ENCODE results near the gene LRR1.

LRR1 gene, protein sequence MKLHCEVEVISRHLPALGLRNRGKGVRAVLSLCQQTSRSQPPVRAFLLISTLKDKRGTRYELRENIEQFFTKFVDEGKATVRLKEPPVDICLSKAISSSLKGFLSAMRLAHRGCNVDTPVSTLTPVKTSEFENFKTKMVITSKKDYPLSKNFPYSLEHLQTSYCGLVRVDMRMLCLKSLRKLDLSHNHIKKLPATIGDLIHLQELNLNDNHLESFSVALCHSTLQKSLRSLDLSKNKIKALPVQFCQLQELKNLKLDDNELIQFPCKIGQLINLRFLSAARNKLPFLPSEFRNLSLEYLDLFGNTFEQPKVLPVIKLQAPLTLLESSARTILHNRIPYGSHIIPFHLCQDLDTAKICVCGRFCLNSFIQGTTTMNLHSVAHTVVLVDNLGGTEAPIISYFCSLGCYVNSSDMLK

DNA sequence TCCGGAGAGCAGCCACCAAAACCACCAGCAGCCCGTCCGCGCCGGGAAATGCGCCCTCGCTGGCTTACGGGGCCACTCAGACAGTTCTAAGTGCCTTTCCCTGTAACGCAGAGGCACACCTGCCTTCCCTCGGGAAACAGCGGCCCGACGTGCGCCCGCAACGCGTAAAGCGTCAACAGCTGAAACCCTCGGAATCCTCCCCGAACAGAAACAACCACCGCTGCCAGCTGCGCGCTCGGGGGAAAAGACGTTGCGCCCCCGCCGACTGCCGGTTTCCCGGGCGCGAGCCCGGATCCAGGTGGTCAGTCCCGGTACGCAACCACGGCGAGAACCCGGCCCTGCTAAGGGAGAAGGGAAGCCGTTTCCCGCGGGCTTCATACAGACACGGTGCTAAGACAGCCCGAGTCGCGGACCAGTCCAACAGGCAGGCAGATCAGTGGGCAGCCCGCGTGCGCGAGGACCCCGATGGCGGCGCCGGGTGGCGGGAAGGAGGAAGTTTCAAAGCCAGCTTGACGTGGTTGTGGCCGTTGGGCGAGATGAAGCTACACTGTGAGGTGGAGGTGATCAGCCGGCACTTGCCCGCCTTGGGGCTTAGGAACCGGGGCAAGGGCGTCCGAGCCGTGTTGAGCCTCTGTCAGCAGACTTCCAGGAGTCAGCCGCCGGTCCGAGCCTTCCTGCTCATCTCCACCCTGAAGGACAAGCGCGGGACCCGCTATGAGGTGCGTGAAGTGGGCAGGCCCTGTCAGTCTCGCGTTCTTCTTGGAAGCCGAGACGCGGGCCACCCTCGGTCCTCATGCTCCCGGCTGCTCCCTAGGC is at the start of gene LRR1:
Gene LRR1 (plus strand): TSS at position 456 of the 816 bp plus-strand sequence. CDS start 81 bp downstream, at position 537.
- peak; percentile 87 for DNase-seq

DNA sequence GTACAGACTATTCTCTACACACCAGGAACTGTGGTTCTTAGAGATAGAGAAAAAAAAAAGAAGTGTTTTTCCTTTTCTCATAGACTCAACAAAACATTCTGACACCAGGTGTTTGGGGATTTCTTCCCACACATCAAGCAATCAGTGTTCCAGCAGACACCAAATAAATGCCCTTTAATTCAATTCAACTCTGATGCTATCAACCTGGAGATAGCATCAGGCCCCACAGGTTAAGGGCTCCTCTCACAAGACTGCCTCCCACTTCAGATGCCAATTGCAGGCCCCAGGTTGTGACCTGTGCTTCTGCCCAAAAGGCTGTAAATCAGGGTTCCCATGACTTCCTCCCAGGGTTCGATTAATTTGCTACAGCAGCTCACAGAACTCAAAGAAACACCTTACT is 49.3 kb upstream of the LRR1 start:
- no peak for DNase-seq

DNA sequence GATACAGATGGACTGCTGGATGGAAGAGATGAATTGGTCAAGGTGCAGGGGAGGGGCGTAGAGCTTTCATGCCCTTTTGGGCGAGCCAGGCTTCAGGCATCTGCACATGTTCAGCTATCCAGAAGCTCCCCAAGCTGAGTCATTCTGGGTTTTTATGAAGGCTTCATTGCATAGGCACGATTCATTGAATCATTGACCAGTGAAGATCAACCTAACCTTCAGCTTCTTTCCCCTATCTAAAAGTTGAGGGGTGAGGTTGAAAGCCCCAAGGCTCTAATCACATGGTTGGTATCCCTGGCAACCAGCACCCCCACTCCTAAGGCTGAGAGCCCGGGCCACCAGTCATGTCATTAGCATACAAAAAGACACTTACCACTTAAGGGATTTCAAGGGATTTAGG is 48.9 kb upstream of the LRR1 start:
- DNase-seq = no peak

DNA sequence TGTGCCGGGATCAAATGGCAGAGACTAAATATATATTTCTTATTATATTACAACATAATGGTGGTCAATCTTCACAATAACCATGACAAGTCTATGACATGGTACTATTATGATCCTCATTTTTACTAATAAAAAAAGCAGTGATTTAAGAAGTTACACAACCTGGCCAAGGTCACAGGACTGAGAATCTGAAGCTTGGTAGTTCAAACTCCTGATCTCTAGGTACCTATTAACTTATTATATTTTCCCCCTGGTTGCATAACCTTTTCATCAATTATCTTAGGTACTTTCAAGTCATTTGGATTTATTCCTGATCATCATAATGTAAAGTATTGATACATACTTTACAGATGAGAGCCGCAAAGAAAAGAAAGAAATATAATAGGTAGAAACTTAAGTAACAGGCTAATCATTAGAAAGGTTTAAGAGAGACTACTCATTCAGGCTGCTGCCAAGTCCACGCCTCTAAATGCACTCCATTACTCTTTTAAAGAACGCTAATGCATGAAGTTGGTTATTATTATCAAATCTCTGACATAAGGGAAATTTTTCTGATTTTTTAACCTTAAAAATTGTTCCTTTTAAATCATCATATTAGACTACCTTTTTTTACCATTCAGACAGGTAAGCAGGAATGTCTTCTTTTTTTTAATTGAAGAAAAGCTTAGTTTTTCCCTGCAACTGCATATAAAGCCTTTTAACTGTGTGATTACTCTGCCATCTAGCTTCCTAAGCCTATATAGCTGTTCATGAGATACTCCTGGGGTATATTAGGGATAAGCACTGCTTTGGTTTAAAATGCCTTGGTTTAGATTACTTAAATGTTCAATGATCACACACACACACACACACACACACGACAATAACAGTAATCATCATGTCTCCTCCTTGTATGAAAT is 48.2 kb upstream of the LRR1 start:
- DNase-seq = no peak

DNA sequence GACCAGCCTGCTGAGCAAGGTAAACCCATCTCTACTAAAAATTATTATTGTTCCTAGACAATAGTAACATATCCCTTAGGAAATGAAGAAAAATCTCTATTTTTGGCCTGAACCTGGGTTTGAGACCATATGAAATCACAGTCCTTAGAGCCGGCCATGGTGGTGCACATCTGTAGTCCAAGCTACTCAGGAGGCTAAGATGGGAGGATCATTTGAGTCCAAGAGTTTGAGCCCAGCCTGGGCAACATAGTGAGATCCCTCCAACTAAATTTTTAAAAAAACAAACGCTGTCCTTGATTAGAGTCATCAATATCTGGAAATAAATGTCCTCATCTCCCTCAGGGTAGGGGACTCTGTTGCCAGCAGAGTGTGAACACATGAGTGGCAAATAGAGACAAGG is 47.2 kb upstream of the LRR1 start:
- no peak for DNase-seq

DNA sequence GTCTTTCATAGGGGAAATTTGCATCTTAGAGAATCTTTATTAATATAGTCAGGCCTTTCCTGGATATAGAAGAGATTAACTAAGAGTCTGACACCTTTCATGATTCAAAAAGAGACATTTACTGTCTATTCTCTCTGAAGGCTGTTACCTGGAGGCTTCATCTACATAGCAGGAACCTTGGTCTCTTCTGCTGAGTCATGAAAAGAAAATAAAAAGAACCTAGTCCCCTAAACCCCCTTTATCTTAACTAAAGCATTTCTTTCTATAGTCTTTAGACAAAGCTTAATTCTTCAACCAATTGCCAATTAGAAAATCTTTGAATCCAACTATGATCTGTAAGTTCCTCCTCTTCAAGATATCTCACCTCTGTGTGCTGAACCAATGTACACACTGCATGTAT is 45.6 kb upstream of the LRR1 start:
- no peak for DNase-seq

DNA sequence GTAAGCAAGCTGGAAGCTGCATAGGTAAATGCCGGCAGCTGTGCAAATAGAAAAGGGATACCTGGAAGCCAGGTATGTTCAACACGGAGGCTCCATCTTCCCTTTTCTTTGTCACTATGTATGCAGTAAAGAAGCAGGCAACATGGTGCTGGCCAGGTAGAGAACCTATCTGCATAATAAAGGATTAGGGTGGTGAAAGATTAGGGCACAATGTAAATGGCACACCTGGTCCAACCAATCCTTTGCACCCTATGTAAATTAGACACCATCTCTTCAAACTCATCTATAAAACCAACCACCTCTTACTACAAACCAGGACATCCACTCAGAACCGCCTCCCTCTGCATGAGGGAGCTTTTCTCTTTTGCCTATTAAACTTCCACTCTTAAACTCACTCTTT is 44.8 kb upstream of the LRR1 start:
- DNase-seq = no peak

DNA sequence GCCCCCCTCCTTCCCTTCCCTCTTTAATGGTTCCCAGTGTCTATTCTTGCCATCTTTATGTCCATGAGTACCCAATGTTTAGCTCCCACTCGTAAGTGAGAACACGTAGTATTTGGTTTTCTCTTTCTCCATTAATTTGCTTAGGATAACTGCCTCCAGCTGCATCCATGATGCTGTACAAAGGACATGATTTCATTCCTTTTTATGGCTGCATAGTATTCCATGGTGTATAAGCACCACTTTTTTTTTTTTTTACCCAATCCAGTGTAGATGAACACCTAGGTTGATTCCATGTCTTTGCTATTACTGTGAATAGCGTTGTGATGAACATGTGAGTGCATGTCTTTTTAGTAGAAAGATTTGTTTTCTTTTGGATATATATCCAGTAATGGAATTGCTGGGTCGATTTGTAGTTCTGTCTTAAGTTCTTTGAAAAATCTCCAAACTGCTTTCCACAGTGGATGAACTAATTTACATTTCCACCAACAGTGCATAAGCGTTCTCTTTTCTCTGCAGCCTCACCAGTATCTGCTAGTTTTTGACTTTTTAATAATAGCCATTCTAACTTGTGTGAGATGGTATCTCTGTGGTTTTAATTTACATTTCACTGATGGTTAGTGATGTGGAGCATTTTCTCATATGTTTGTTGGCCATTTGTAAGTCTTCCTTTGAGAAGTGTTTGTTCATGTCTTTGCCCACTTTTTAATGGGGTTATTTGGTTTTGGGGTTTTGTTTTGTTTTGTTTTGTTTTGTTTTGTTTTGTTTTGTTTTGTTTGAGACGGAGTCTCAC is 38.6 kb upstream of the LRR1 start:
- DNase-seq = no peak

DNA sequence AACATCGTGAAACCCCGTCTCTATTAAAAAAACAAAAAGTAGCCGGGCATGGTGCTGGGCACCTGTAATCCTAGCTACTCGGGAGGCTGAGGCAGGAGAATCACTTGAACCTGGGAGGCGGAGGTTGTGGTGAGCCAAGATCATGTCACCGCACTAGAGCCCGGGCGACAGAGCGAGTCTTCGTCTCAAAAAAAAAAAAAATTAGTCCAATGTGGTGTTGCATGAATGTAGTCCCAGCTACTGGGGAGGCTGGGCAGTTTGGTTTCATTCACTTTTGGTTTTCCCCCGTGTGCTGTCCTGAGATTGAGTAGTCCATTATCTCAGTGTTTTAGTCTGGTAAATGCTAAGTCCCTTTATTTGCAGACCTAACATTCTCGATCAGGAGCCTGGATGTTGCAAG is 32.0 kb upstream of the LRR1 start:
- no peak for DNase-seq

DNA sequence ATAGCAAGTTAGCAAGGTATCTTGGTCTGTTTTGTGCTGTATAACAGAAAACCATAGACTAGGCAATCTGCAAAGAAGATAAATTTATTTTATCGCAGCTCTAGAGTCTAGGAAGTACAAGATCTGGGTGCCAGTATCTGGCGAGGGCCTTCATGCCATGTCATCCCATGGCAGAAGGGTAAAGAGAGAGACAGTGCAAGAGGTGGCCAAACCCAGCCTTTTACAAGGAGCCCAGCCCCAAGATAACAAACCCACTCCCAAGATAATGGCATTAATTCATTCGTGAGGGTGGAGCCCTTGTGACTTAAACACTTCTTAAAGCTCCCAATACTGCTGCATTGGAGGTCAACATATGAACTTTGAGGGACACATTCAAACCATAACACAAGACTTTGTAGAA is 29.5 kb upstream of the LRR1 start:
- no peak for DNase-seq

DNA sequence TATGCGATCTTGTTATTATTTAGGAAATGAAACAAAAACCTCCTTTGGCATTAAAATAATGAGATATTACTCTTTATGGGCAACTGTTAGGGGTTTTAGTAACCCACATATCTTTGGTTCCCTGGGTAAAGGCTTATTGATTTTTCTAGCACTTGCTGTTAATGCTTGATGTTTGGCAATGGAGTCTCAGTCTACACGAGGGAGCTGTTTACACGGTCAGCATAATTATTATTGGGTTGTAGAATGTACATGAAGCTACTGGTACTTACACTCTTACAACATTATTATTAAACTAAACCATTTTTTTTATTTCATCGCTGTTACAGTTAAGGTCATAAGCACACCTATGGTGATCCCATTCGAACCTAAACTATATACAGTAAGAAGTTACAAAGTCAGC is 24.7 kb upstream of the LRR1 start:
- no peak for DNase-seq

DNA sequence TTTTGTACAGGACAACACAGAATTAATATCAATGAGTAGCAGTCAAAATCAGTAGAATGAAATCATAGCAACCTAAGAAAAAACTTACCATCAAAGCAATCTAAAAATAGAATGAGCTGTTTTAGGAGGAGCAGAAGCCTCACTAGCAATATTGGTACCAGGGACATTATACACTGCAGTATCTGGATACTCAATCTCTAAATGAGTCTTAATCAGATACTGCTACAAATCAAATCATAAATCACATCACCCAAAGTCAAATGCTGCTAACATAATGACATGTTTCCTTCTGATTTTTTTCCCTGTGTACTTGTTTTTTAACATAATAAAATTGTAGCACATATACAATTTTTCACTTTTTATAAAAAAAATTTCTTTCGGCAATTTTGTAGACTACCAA is 20.6 kb upstream of the LRR1 start:
- no peak for DNase-seq

DNA sequence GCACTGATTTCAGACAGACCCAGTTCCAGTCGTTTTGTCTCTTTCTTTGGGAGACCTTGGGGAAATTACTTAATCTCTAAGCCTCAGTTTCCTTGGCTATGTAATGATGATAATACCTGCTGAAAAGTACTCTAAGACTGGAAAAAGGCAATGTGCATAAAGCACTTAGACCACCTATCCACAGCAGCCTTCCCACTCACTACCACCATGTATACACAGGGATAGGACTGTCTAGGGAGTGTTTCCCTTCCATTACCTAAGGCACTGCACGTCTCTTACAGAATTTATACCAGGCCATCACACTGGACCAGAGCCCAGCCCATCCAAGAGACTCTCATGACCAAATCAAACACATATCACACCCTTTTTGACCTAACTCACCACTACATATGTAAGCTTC is 18.9 kb upstream of the LRR1 start:
- no peak for DNase-seq

DNA sequence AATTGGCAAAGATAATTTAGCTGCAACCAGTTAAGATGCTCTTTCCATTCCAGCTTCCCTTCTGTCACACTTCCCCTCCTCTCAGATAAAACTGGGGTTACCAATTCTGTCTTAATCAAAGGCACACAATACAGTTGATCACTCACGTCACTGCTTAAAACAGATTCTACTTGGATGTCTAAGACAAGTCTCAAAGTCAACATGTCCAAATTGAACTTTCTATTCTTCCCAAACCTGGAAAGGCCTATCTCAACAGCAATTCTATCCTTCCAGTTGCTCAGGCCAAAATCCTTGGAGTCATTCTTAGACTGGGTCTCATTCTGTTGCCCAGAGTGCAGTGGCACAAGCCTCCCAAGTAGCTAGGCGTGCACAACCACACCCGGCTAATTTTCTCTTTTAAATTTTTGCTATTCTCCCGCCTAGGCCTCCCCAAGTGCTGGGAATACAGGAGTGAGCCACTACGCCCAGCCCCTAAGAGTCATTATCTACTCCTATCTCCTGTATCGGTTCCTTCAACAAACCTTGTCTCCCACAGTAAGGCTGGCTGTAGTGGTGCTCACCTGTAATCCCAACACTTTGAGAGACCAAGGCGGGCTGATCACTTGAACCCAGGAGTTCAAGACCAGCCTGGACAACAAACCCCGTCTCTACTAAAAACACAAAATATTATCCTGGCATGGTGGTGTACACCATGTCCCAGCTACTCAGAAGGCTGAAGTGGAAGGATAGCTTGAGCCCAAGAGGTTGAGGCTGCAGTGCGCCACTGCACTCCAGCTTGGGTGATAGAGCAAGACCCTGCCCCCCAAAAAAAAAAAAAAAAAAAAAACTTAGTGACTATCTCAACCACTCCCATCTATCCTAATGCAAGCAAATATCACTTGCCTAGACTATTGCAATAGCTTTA is 17.3 kb upstream of the LRR1 start:
- DNase-seq = no peak

DNA sequence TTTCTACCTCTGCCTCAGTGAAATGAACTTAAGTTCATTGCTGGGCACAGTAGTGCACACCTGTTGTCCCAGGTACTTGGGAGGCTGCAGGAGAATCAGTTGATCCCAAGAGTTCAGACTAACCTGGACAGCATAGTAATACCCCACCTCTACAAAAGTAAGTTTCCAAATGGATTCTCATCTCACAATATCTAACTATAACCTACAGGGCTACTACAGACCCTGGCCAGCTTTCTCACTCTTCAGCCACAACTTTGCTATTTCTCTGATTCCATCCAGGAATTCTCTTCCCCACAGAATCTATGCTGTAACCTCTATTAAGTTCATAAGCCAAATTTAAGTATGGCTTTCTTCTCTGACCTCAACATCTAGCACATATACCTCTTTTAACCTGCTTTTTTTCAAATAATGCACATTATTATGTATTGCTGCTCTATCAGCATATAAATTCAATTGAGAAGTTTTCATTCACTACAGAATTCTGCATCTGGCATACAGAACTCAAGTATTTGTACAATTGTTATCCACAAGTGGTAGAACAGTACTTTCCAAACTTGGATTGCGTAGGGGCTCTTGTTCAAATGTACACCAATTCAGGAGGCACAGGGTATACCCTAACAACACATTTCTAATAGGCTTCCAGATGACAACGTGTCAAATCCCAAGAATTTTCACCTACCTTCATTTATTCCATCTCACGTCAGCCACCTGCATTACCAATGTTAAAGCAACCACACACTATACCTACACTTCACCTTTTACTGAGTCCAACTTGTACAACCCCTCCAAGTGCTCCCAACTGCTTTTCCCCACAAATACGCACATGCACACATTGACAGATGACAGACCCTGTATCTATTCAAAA is 16.4 kb upstream of the LRR1 start:
- no peak for DNase-seq

DNA sequence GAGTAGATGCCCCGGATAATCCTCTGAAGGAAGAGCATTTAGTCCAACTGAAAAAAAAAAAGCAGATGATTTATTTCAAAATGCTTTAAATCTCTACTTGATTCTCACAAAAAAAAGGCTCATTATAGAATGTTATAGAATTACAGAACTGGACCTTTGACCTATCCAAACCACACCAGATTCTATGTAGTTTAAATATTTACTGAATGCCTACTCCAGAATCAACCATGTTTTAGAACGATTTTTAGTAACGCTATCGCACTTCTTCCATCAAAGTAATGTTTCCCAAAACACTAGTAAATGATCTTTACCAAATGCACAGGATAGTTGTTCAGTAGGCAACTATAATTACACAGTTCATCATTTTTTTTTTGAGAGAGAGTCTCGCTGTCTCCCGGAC is 15.1 kb upstream of the LRR1 start:
- DNase-seq = no peak

DNA sequence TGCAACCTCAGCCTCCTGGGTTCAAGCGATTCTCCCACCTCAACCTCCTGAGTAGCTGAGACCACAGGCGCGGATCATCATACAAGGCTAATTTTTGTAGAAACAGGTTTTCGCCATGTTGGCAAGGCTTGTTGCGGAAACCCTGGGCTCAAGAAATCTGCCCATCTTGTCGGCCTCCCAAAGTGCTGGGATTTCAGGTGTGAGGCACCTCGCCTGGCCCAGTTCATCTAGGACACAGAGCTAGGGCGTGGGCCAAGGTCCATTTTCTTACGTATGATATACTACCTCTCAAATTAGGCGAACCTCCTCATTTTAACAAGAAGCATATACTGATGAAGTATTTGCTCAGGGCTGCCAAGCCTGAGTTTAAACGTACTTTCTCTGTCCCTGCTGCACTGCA is 14.7 kb upstream of the LRR1 start:
- DNase-seq = no peak

DNA sequence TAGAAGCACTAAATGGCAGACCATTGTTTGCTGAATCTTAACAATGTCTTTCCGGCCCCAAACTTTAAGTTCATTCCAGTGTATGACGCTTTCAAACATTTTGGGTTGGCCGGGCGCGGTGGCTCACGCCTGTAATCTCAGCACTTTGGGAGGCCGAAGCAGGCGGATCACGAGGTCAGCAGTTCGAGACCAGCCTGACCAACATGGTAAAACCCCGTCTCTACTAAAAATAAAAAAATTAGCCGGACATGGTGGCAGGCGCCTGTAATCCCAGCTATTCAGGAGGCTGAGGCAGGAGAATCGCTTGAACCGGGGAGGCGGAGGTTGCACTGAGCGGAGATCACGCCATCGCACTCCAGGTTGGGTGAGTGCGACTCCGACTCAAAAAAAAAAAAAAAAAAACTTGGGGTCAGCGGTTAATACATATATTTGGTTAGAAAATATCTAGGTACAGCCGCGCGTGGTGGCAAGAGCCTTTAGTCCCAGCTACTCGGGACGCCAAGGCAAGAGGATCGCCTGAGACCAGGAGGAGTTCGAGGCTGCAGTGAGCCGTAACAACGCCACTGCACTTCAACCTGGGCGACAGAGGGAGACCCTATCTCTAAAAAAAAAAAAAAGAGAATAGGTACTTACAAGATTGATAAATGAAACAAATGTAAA is 13.6 kb upstream of the LRR1 start:
- DNase-seq = peak; percentile 7

DNA sequence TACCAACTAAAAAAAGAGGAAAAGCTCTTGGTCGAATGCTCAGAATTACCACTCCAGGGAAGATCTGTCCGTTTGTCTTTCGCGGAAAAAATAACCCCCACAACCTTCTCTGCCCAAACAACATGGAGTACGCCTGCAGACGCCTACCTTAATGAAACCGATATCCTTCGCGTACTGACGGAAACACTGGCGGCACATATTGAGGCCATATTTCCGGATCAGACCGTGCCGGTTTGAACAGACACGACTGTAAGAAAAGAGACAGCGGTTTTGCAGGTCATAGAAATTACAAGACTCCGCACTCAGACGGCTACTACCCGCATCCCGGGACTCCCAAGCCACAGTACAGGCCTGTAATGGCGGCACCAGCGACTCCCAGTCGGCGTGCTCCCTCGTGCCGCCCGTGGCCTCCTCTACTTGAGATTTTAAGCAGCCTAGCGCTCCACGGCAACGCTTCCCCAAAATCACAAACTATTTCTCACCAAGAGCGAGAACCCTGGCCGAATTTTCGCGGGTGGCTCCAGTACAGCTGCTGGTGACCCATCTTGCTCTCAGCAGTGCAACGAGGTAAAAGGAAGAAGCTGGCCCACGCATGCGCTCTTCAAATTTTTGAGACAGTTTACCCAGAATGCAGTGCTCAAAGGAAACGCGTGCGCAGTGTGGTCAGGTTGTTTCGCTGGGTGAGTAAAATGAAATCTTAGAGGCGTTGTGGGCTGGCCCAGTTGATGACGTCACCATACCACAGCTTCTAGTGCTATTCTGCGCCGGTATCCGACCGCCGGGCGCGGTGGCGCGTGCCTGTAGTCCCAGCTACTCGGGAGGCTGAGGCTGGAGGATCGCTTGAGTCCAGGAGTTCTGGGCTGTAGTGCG is 12.7 kb upstream of the LRR1 start, which contains the start of gene RPS29:
Gene RPS29 (minus strand): TSS at position 578 of the 870 bp plus-strand sequence. CDS start 34 bp downstream, at position 544.
- DNase-seq = peak; percentile 99
